BJ (cell line): ENCODE results near the gene CD69. TPM values are rescaled to one million over a fixed set of nuclear protein-coding genes. Genes with fewer than 3 reads are reported as not detected.

Source experiments
- CTCF ChIA-PET: fragments of 350-600 bp; formaldehyde crosslinking; extraction: SDS; loops from one replicate; lab custom pipeline; 2021; ENCODE audit warnings: antibody characterized with exemption, inconsistent platforms; lab: Yijun Ruan, JAX
- POLR2A ChIA-PET: fragments of 300-600 bp; sonication (Branson Sonifier 250); formaldehyde crosslinking; extraction: SDS; loops from one replicate; lab custom pipeline; 2021; ENCODE audit warnings: antibody characterized with exemption; lab: Charles Lee
- DNase-seq: peaks from one replicate; pipeline ENCODE4 v3.0.0-alpha.2; 2011; ENCODE audit warnings: low read depth
- H3K27me3 ChIP-seq: 2 replicates; pipeline ENCODE4 v1.6.0; 2011; ENCODE audit warnings: low read length; ENCODE audit not compliant: control insufficient read depth, insufficient read depth
- H3K36me3 ChIP-seq: 2 replicates; pipeline ENCODE4 v1.5.1; 2011; ENCODE audit warnings: low read length; ENCODE audit not compliant: control insufficient read depth, insufficient read depth
- H3K4me3 ChIP-seq: 2 replicates; pipeline ENCODE4 v1.5.1; 2011; ENCODE audit warnings: low read depth, mild to moderate bottlenecking, control low read depth, low read length
- polyA plus RNA-seq: library from polyadenylated mRNA; depleted of rRNA; stranded (reverse); fragments of >200 nt; gene quantifications from 2 replicates; pipeline ENCODE4 v1.2.3, GENCODE V29; 2011
- TF ChIP-seq, protein P1 (sequence below): IDR thresholded peaks from 2 replicates; pipeline ENCODE4 v1.5.1; 2011; ENCODE audit warnings: low read depth, mild to moderate bottlenecking, control low read depth, inconsistent platforms, low read length, moderate library complexity; ENCODE audit not compliant: insufficient read depth

CD69 gene
- polyA plus RNA-seq, 1 experiment: not detected

DNA sequence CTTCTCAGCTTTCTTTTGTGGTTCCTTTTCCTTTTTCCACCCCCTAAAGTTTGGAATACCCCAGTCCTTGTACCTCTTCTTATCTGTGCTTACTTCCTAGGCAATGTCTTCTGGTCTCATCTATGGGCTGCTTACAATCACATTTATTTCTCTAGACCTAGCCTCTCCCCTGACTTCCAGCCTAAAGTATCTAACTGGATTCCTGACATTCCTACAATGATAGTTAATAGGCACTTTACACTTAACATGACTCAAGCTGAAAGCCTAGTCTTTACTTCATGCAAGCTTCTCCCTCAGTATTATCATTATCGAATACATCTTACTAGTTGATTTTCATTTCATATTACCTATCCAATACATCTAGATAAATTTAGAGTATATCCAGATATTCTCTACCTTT, 49.0 kb downstream of the CD69 start:
- peak; percentile 24 for DNase-seq
- H3K4me3 ChIP-seq: no peak overlapping the region
- TF ChIP-seq, protein P1, sequence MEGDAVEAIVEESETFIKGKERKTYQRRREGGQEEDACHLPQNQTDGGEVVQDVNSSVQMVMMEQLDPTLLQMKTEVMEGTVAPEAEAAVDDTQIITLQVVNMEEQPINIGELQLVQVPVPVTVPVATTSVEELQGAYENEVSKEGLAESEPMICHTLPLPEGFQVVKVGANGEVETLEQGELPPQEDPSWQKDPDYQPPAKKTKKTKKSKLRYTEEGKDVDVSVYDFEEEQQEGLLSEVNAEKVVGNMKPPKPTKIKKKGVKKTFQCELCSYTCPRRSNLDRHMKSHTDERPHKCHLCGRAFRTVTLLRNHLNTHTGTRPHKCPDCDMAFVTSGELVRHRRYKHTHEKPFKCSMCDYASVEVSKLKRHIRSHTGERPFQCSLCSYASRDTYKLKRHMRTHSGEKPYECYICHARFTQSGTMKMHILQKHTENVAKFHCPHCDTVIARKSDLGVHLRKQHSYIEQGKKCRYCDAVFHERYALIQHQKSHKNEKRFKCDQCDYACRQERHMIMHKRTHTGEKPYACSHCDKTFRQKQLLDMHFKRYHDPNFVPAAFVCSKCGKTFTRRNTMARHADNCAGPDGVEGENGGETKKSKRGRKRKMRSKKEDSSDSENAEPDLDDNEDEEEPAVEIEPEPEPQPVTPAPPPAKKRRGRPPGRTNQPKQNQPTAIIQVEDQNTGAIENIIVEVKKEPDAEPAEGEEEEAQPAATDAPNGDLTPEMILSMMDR: no peak
- CTCF ChIA-PET: interaction anchor here (1.3 to 7.8 kb wide), 6 partner anchors 10 to 382 kb away, joined by 3 to 135 read pairs (median 6); no protein-coding TSS in a partner anchor
- no peaks in the 10 kb centered on the region for H3K36me3 ChIP-seq
- no peaks in the 10 kb centered on the region for H3K27me3 ChIP-seq
- POLR2A ChIA-PET: no interaction called here

DNA sequence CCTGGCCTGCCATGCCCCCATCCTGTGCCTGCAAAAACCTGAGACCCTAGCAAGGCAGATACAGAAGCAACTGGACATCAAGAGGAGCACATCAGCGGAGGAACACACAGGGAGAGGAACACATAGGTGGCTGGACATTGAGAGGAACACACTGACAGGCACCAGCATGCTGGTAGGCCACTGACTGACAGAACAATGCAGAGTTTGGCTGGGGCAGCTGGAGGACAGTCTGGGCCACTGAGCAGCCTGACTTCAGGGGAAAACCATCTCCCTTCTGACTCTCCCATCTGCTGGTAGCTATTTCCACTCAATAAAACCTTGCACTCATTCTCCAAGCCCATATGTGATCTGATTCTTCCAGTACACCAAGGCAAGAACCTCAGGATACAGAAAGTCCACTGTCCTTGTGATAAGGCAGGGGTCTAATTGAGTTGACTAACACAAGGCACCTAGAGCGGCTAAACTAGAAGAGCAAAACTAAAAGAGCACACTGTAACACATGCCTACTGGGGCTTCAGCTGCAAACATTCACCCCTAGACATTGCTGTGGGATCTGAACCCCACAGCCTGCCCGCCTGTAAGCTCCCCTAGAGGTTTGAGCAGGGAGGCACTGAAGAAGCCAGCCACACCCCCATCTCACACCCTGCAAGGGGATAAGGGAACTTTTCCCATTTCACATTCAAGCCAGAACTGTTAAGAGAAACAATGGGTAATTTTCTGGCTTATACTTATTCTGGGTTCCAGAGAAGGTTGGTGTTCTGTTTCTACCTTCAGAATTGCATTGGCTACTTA, 49.9 kb downstream of the CD69 start:
- Histone ChIP-seq H3K36me3 (no peaks in the 10 kb centered on the region), H3K27me3 (no peaks in the 10 kb centered on the region), H3K4me3 (no peak overlapping the region)
- DNase-seq: no peak
- CTCF ChIA-PET: interaction anchor here (0.7 to 7.8 kb wide), 6 partner anchors 39 to 381 kb away, joined by 3 to 135 read pairs (median 6); no protein-coding TSS in a partner anchor
- POLR2A ChIA-PET: no interaction called here
- TF ChIP-seq, protein P1: no peak

DNA sequence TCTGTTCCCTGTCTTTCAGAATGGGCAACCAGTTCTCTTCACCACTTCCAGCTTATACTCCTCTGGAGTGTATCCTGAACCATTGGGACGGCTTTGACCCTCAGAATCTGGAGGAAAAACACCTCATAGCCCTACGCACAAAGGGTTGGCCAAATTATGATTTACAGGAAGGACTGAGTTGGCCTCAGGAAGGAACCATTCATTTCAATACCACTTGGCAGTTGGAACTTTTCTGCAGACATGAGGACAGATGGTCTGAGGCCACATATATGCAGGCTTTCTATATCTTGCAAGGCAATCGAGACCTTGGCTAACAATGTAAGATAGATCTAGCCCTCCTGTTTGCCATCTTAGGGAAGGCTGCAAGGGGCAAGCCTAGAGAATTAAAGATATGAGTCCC, 51.8 kb downstream of the CD69 start:
- Histone ChIP-seq H3K4me3 (no peak overlapping the region), H3K27me3 (no peaks in the 10 kb centered on the region), H3K36me3 (no peaks in the 10 kb centered on the region)
- CTCF ChIA-PET: interaction anchor here (0.6 to 7.8 kb wide), 20 partner anchors 8 to 378 kb away, joined by 3 to 135 read pairs (median 5); no protein-coding TSS in a partner anchor
- no peak for DNase-seq
- POLR2A ChIA-PET: no interaction called here
- TF ChIP-seq, protein P1: no peak

DNA sequence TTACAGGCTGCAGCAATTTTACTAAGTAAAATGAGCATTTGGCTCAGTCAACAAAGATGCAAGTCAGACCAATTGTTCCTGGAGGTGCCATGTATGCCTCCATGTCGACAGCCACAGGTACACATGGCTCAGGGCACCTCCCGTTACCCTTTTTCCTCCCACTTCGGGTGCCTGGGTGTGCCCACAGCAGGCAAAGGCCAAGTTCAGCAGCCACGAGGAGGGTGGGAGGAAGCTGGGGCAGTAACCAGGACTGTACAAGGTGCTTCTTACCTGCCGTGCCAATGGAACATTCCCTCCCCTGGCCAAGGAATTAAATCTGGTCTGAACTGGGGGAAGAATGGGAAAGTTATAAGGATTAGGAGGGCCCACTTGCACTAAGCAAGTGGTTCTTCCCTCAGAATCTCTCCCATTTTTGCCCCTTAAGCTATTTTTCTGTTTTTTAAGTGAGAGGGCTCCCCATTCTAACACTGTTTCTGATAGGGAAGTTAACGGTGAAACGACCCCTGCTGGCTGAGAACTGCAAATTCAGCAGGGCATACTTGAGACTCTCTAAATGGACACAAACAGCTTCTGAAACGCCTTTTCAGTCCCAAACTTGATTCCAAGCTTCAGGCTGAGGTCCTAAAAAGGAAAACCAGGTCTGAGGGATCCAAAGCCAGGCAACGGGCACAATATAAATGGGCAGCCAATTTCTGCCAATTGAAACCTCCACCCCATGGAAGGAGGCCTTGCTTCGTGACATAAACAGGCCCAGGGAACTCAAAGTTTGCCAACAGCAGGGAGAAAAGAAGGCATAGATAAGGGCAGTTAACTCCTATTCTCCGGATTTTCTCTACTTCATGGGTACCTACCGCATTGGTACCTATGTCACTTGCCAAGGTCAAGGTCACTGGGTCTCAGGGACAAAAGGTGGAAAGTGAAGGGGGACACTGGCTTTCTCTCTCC, 52.6 kb downstream of the CD69 start:
- no peak for DNase-seq
- ChIA-PET POLR2A (no interaction called here), CTCF (interaction anchor here (0.6 to 7.8 kb wide), 21 partner anchors 8 to 1260 kb away, joined by 3 to 135 read pairs (median 5); no protein-coding TSS in a partner anchor)
- TF ChIP-seq, protein P1: peak; percentile 84
- Histone ChIP-seq H3K27me3 (no peaks in the 10 kb centered on the region), H3K4me3 (no peak overlapping the region), H3K36me3 (no peaks in the 10 kb centered on the region)
